Neural progenitor cell (in vitro differentiated cells): Measurements from ENCODE around the gene ASPHD2.

Experiments
- CTCF ChIP-seq: fragments of 200-600 bp; sonication (generic); IDR thresholded peaks from 2 replicates; pipeline ENCODE4 v1.5.1; 2017; ENCODE audit warnings: antibody characterized with exemption, mild to moderate bottlenecking
- EZH2 ChIP-seq: fragments of 200-600 bp; sonication (generic); IDR thresholded peaks from 2 replicates; pipeline ENCODE4 v1.6.1; 2017; ENCODE audit warnings: antibody characterized with exemption, mild to moderate bottlenecking, moderate library complexity
- EZH2phosphoT487 ChIP-seq: fragments of 200-600 bp; sonication (generic); IDR thresholded peaks from 2 replicates; pipeline ENCODE4 v1.6.1; 2017; ENCODE audit warnings: antibody characterized with exemption

GRCh38 chr22:26393929-26394328 is 35.1 kb upstream of the ASPHD2 start:
- TF ChIP-seq CTCF (peak; percentile 22), EZH2 (no peak), EZH2phosphoT487 (no peak)
